Fibroblast of the aortic adventitia (primary cell): ENCODE measurements around the gene PPP1R2. TPM values are rescaled to one million over a fixed set of nuclear protein-coding genes. Genes with fewer than 3 reads are reported as not detected.

Source experiments
- DNase-seq: peaks from one replicate; pipeline ENCODE4 v3.0.0-alpha.2; 2010; ENCODE audit warnings: low read depth
- H3K4me3 ChIP-seq: 2 replicates; pipeline ENCODE4 v1.5.1; 2011; ENCODE audit warnings: low read depth, mild to moderate bottlenecking, control low read depth, low read length, moderate library complexity
- total RNA-seq: library from RNA; depleted of rRNA; stranded (reverse); fragments of >200 nt; gene quantifications from 2 replicates; pipeline ENCODE4 v1.2.3, GENCODE V29; 2012; ENCODE audit warnings: low replicate concordance
- TF ChIP-seq, protein P1 (sequence below): IDR thresholded peaks from 2 replicates; pipeline ENCODE4 v1.5.1; 2011; ENCODE audit warnings: mild to moderate bottlenecking, low read length, control low read depth, inconsistent platforms; ENCODE audit not compliant: insufficient read depth

The PPP1R2 gene
- total RNA-seq, 1 donor: 60.1 TPM

DNA sequence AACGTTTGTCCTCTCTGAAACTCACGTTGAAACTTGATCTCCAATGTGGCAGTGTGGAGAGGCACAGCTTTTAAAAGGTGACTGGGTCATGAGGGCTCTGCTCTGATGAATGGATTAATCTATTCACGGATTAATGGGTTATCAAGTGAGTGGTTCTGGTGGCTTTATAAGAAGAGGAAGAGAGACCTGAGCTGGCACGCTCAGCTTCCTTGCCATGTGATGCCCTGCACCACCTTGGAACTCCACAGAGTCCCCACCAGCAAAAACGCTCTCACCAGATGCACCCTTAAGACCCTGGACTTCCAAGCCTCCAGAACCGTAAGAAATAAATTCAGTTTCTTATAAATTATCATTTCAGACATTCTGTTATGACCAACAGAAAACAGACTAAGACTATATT, 2.6 kb downstream of the PPP1R2 start:
- TF ChIP-seq, protein P1, sequence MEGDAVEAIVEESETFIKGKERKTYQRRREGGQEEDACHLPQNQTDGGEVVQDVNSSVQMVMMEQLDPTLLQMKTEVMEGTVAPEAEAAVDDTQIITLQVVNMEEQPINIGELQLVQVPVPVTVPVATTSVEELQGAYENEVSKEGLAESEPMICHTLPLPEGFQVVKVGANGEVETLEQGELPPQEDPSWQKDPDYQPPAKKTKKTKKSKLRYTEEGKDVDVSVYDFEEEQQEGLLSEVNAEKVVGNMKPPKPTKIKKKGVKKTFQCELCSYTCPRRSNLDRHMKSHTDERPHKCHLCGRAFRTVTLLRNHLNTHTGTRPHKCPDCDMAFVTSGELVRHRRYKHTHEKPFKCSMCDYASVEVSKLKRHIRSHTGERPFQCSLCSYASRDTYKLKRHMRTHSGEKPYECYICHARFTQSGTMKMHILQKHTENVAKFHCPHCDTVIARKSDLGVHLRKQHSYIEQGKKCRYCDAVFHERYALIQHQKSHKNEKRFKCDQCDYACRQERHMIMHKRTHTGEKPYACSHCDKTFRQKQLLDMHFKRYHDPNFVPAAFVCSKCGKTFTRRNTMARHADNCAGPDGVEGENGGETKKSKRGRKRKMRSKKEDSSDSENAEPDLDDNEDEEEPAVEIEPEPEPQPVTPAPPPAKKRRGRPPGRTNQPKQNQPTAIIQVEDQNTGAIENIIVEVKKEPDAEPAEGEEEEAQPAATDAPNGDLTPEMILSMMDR: no peak
- no peak overlapping the region for H3K4me3 ChIP-seq
- DNase-seq: no peak

DNA sequence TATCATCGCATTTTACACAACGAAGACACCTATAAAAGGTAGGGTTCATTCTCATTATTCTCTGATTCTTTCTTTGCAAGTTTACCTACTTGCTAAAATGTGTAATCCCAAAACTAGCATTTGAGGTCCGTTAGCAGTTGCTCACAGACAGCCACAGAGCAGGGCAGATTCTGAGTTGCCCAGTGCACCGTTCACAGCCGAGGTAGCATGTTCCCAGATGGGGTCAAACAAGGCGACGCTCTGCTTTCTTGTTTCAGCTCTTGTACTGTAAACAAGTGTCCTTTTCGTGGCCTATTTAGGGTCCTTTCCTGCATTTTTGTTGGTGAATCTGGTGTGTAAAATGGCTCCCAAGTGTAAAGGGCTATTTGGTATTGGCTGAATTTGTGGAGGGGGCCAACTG, 3.1 kb downstream of the PPP1R2 start:
- TF ChIP-seq, protein P1: no peak
- no peak overlapping the region for H3K4me3 ChIP-seq
- DNase-seq: no peak

DNA sequence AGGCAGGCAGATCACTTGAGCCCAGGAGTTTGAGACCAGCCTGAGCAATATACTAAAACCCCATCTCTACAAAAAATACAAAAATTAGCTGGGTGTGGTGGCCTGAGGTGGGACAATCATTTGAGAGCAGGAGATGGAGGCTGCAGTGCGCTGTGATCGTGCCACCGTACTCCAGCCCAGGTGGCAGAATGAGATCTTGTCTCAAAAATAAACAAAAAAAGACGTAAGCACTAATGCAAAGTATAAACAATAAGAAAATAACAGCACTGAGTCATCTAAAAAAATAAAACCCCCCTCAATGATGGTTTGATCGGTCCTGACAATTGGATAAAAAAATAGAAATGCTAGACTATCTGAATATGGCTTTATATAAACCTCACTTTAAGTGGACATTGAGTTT, 3.6 kb downstream of the PPP1R2 start:
- no peak overlapping the region for H3K4me3 ChIP-seq
- DNase-seq: no peak
- TF ChIP-seq, protein P1: no peak

DNA sequence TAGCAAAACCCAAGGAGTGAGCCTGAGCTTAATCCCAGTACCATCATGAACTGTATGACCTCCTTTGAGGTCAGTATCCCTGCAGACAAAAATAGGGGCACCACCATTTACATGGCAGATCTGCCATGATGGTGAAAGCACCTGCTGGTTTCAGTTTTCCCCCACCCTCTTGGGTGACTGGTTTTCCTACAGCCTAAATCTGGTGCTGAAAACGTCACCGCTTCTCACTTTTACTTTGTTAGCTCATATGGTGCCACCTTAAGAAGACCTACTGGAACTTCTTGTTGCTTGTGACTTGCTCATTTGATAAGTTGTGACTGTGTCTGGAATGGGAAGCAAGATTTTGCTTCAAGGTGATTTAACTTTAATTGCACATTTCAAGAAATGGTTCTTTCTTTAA, 5.1 kb downstream of the PPP1R2 start:
- no peak overlapping the region for H3K4me3 ChIP-seq
- TF ChIP-seq, protein P1: no peak
- DNase-seq: no peak

DNA sequence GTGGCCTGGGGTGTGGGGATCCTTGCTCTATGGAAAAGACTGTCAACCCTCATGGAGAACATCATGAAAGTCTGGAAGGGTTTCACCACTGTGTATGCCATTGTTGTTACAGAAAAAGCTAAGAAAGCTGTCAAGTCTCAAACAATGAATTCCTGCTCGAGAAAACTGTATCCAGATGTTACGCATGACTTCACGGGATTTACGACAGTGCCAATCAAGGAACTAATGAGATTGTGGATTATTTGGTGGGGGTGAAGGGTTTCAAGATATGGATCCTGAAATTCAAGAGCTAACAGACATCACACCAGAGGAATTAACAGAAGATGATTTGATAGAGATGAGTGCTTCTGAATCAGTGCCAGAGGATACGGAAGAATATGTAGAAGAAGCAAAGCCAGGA, 7.8 kb downstream of the PPP1R2 start:
- DNase-seq: no peak
- TF ChIP-seq, protein P1: no peak
- H3K4me3 ChIP-seq: no peak overlapping the region

DNA sequence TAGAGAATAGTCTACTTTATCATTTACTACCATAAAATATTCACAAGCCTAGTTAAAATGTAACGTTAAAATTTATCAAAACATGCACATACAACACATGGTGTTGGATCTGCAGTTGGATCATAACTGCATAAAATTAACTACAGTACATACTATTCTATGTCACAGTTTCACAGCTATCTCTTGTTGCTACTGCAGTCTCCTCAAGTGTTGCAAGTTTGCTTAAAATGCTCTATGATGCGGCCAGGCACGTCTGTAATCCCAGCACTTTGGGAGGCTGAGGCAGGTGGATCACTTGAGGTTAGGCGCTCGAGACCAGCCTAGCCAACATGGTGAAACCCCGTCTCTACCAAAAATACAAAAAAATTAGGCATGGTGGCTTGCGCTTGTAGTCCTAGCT, 10.3 kb downstream of the PPP1R2 start:
- TF ChIP-seq, protein P1: no peak
- H3K4me3 ChIP-seq: no peak overlapping the region
- no peak for DNase-seq

DNA sequence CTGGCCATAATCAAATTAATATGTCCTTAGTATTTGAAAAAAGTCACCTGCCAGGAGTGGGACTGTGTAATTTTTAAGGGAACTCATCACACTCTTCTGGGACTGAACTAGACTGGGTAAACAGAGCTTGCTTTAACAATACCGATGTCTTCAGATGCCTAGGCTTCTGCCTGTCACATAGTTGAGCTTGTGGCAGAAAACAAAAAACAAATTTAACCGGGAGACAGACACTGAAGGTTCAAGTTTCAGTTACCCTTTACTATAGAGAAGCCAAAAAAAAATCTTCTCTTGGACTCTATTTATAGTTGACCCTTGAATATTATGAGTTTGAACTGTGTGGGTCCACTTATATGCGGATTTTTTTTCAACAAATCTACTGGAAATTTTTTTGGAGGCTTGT, 10.8 kb downstream of the PPP1R2 start:
- TF ChIP-seq, protein P1: no peak
- H3K4me3 ChIP-seq: no peak overlapping the region
- no peak for DNase-seq
